GM23338 (cell line): ENCODE results near the gene GAS6. TPM values are rescaled to one million over a fixed set of nuclear protein-coding genes. Genes with fewer than 3 reads are reported as not detected.
A peak's percentile ranks its signal among the peaks of the same experiment; 100 is the strongest.

ENCODE experiments used
- ATAC-seq: fragments of 200-7000 bp; cut with Tn5 transposase; 3 replicates; pipeline ENCODE4 v1.9.1; 2020
- DNase-seq: peaks from one replicate; pipeline ENCODE4 v3.0.0-alpha.2; 2015; ENCODE audit warnings: low spot score
- H2AFZ ChIP-seq: fragments of 200-600 bp; sonication (generic); 2 replicates; pipeline ENCODE4 v1.8.0; 2016; ENCODE audit warnings: antibody characterized with exemption, mild to moderate bottlenecking, moderate library complexity
- H3F3A ChIP-seq: fragments of 200-600 bp; sonication (generic); replicated peaks from 2 replicates; pipeline ENCODE4 v1.8.0; 2017; ENCODE audit warnings: antibody characterized with exemption, mixed run types, low read depth
- H3K27ac ChIP-seq: fragments of 200-600 bp; sonication (generic); 2 replicates; pipeline ENCODE4 v1.6.1; 2016; ENCODE audit warnings: low read depth
- H3K27me3 ChIP-seq: fragments of 200-600 bp; sonication (generic); 2 replicates; pipeline ENCODE4 v1.8.0; 2016; ENCODE audit warnings: mild to moderate bottlenecking, mixed run types, moderate library complexity; ENCODE audit not compliant: insufficient read depth
- H3K36me3 ChIP-seq: fragments of 200-600 bp; sonication (generic); 2 replicates; pipeline ENCODE4 v1.8.0; 2016; ENCODE audit warnings: mild to moderate bottlenecking; ENCODE audit not compliant: insufficient read depth
- H3K4me1 ChIP-seq: fragments of 200-600 bp; sonication (generic); 2 replicates; pipeline ENCODE4 v1.8.0; 2016; ENCODE audit warnings: mild to moderate bottlenecking, moderate library complexity; ENCODE audit not compliant: insufficient read depth
- H3K4me2 ChIP-seq: fragments of 200-600 bp; sonication (generic); 2 replicates; pipeline ENCODE4 v1.7.1; 2017; ENCODE audit warnings: mixed run types
- H3K4me3 ChIP-seq: fragments of 200-600 bp; sonication (generic); 2 replicates; pipeline ENCODE4 v1.6.1; 2016; ENCODE audit warnings: mixed run types
- H3K79me2 ChIP-seq: fragments of 200-600 bp; sonication (generic); replicated peaks from 2 replicates; pipeline ENCODE4 v1.8.0; 2017; ENCODE audit warnings: mild to moderate bottlenecking; ENCODE audit not compliant: insufficient read depth
- H3K9me2 ChIP-seq: fragments of 200-600 bp; sonication (generic); 2 replicates; pipeline ENCODE4 v1.8.0; 2017; ENCODE audit not compliant: insufficient read depth
- H4K20me1 ChIP-seq: fragments of 200-600 bp; sonication (generic); replicated peaks from 2 replicates; pipeline ENCODE4 v1.8.0; 2017; ENCODE audit warnings: mild to moderate bottlenecking; ENCODE audit not compliant: insufficient read depth
- H3K27ac Mint-ChIP-seq: 2 replicates; pipeline ENCODE4 v1.8.0; 2020; ENCODE audit warnings: inconsistent platforms, mild to moderate bottlenecking, moderate library complexity, mixed read lengths
- H3K27me3 Mint-ChIP-seq: 3 replicates; pipeline ENCODE4 v1.8.0; 2022; ENCODE audit warnings: low read depth, mild to moderate bottlenecking, moderate library complexity, mixed read lengths, inconsistent platforms; ENCODE audit not compliant: insufficient read depth, poor library complexity
- H3K36me3 Mint-ChIP-seq: 3 replicates; pipeline ENCODE4 v1.8.0; 2021; ENCODE audit warnings: low read depth, mild to moderate bottlenecking, inconsistent platforms, moderate library complexity, mixed read lengths
- H3K4me1 Mint-ChIP-seq: 3 replicates; pipeline ENCODE4 v1.8.0; 2020; ENCODE audit warnings: mild to moderate bottlenecking, inconsistent platforms, mixed read lengths
- H3K4me3 Mint-ChIP-seq: 3 replicates; pipeline ENCODE4 v1.8.0; 2021; ENCODE audit warnings: moderate library complexity, mild to moderate bottlenecking, inconsistent platforms, mixed read lengths
- H3K9me3 Mint-ChIP-seq: 3 replicates; pipeline ENCODE4 v1.8.0; 2020; ENCODE audit warnings: moderate library complexity, mild to moderate bottlenecking, inconsistent platforms, mixed read lengths
- CREB1 ChIP-seq: fragments of 250-450 bp; sonication (Bioruptor Pico); IDR thresholded peaks from 2 replicates; pipeline ENCODE4 v1.5.0; 2020; ENCODE audit warnings: low read depth, mild to moderate bottlenecking, moderate library complexity
- ETS1 ChIP-seq: IDR thresholded peaks from 2 replicates; pipeline ENCODE4 v1.6.1; 2016; ENCODE audit warnings: antibody characterized with exemption
- EZH2 ChIP-seq: fragments of 200-600 bp; sonication (generic); IDR thresholded peaks from one replicate; pipeline ENCODE4 v1.8.0; 2017; ENCODE audit warnings: antibody characterized with exemption, mild to moderate bottlenecking, low read depth; ENCODE audit not compliant: unreplicated experiment
- JUNB ChIP-seq: IDR thresholded peaks from one replicate; pipeline ENCODE4 v1.6.1; 2016; ENCODE audit warnings: antibody characterized with exemption; ENCODE audit not compliant: unreplicated experiment
- NANOG ChIP-seq: IDR thresholded peaks from 2 replicates; pipeline ENCODE4 v1.6.1; 2016; ENCODE audit warnings: antibody characterized with exemption, borderline replicate concordance
- POLR2AphosphoS5 ChIP-seq: IDR thresholded peaks from 2 replicates; pipeline ENCODE4 v1.6.1; 2016; ENCODE audit warnings: antibody characterized with exemption, low read depth
- STAT1 ChIP-seq: IDR thresholded peaks from one replicate; pipeline ENCODE4 v1.6.1; 2016; ENCODE audit warnings: antibody characterized with exemption; ENCODE audit not compliant: unreplicated experiment
- ZNF114 ChIP-seq: fragments of 250-450 bp; sonication (Bioruptor Pico); IDR thresholded peaks from 2 replicates; pipeline ENCODE4 v1.5.0; 2020; ENCODE audit warnings: mild to moderate bottlenecking, moderate library complexity
- ZNF331 ChIP-seq: fragments of 250-450 bp; sonication (Bioruptor Pico); IDR thresholded peaks from 2 replicates; pipeline ENCODE4 v1.5.0; 2020; ENCODE audit warnings: low read depth, mild to moderate bottlenecking, moderate library complexity
- ZNF462 ChIP-seq: fragments of 250-450 bp; sonication (Bioruptor Pico); IDR thresholded peaks from 2 replicates; pipeline ENCODE4 v1.5.0; 2020; ENCODE audit warnings: mild to moderate bottlenecking, moderate library complexity
- polyA plus RNA-seq: library from polyadenylated mRNA; unstranded; fragments of >200 nt; fragmentation: Nextera tagmentation; extraction: Ambion mirVana; gene quantifications from 2 replicates; pipeline ENCODE4 v1.2.1, GENCODE V29; 2016
- total RNA-seq: library from RNA; depleted of rRNA; stranded (reverse); fragments of >200 nt; shearing (Covaris generic); gene quantifications from 2 replicates; pipeline ENCODE4 v1.2.3, GENCODE V29; 2014

The GAS6 gene
- total and polyA plus RNA-seq, 2 experiments from 2014 or later, result 7.9 to 21.2 TPM

GRCh38 chr13:113860051-113860664 is 3.7 kb downstream of the GAS6 start:
- Mint-ChIP-seq H3K4me1 (peaks cover 64% of the 10 kb centered on the region), H3K36me3 (peaks cover 7% of the 10 kb centered on the region), H3K9me3 (peaks cover 8% of the 10 kb centered on the region; the same call in 1 of the 3 replicates), H3K27ac (peak overlapping the region; percentile 98), H3K4me3 (peak overlapping the region; percentile 59), H3K27me3 (peaks cover 45% of the 10 kb centered on the region)
- peak overlapping the region; percentile 82 for H3K4me2 ChIP-seq
- H3K4me1 ChIP-seq, result peaks cover 37% of the 10 kb centered on the region
- ATAC-seq (peak; percentile 18), DNase-seq (peak; percentile 44)
- TF ChIP-seq CREB1 (CRISPR knock-in tag) (no peak), ZNF114 (CRISPR knock-in tag) (0 out of 2 replicates have a peak, but pooled peaks have one; percentile 23), JUNB (no peak), NANOG (no peak), EZH2 (no peak)
- peaks cover 25% of the 10 kb centered on the region for H3K27me3 ChIP-seq
- H3K36me3 ChIP-seq, result no peaks in the 10 kb centered on the region
- H3K79me2 ChIP-seq, result peaks cover 25% of the 10 kb centered on the region; the same call in 1 of the 2 replicates
- peak overlapping the region; percentile 37; the same call in 1 of the 2 replicates for H3K4me3 ChIP-seq
- no peaks in the 10 kb centered on the region for H4K20me1 ChIP-seq
- no peaks in the 10 kb centered on the region; the same call in 1 of the 2 replicates for H3K9me2 ChIP-seq
- no peak overlapping the region for H2AFZ ChIP-seq
- peak overlapping the region; percentile 96 for H3K27ac ChIP-seq
- H3F3A ChIP-seq, result peaks cover 34% of the 10 kb centered on the region

DNA sequence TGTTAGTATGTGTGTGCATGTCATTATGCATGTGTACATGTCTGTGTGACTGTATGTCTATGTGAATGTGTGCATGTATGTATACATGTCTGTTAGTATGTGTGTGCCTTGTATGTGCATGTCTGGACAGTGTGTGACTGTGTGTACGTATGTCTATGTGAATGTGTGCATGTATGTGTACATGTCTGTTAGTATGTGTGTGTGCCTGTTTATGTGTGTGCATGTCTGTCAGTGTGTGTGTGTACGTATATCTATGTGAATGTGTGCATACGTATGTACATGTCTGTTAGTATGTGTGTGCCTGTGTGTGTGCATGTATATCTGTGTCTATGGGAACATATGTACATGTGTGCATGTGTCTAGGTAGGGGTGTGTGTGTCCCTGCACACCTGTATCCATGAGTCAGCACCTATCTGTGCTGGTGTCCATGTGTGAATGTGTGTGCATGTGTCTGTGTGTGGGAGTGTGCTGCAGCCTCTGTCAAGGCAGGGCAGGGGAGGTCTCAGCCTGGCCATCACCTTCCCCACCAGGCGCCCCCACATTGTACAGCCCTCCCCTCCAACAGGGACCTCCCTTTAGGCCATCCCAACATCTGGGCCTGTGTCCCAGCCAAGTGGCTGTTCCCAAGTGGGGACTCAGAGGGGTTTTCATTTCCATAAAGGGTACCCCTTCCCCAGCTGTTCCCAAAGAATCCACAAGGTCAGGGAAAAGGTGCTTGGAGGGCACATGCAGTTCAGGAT is 4.4 kb downstream of the GAS6 start:
- H3K27ac ChIP-seq, result peak overlapping the region; percentile 96
- no peak for DNase-seq
- H4K20me1 ChIP-seq, result no peaks in the 10 kb centered on the region
- peaks cover 7% of the 10 kb centered on the region for H3K36me3 Mint-ChIP-seq
- H3K27me3 ChIP-seq, result peaks cover 18% of the 10 kb centered on the region
- H3K9me2 ChIP-seq, result no peaks in the 10 kb centered on the region; the same call in 1 of the 2 replicates
- H3K79me2 ChIP-seq, result peaks cover 25% of the 10 kb centered on the region; the same call in 1 of the 2 replicates
- peaks cover 40% of the 10 kb centered on the region for H3K27me3 Mint-ChIP-seq
- H2AFZ ChIP-seq, result no peak overlapping the region
- H3K27ac Mint-ChIP-seq, result peak overlapping the region; percentile 98
- H3K4me2 ChIP-seq, result peak overlapping the region; percentile 82
- H3K4me1 Mint-ChIP-seq, result peaks cover 65% of the 10 kb centered on the region
- 0 out of 2 replicates have a peak overlapping the region, but pooled peaks have one; percentile 37 for H3K4me3 ChIP-seq
- peaks cover 4% of the 10 kb centered on the region; the same call in 1 of the 3 replicates for H3K9me3 Mint-ChIP-seq
- H3F3A ChIP-seq, result peaks cover 34% of the 10 kb centered on the region
- no peaks in the 10 kb centered on the region for H3K36me3 ChIP-seq
- H3K4me1 ChIP-seq, result peaks cover 35% of the 10 kb centered on the region
- H3K4me3 Mint-ChIP-seq, result peak overlapping the region; percentile 59
- ATAC-seq, result no peak
- TF ChIP-seq ZNF114 (CRISPR knock-in tag), result no peak
- no peak for TF ChIP-seq POLR2AphosphoS5
- TF ChIP-seq NANOG, result no peak
- no peak for TF ChIP-seq ZNF331 (CRISPR knock-in tag)
- TF ChIP-seq CREB1 (CRISPR knock-in tag), result no peak
- no peak for TF ChIP-seq ETS1
- no peak for TF ChIP-seq ZNF462 (CRISPR knock-in tag)
- no peak for TF ChIP-seq STAT1
- no peak for TF ChIP-seq EZH2
- TF ChIP-seq JUNB, result no peak
